Mucosa of descending colon (tissue), 3 donors: ENCODE measurements around the gene RFX2. TPM values are rescaled to one million over a fixed set of nuclear protein-coding genes. Genes with fewer than 3 reads are reported as not detected.

ENCODE experiments used
- ATAC-seq: fragments of 200-7000 bp; cut with Tn5 transposase; one replicate; pipeline ENCODE4 v1.9.1; 2020; ENCODE audit warnings: mild to moderate bottlenecking, moderate library complexity
- DNase-seq, 3 donors: peaks; one replicate each; pipeline ENCODE4 v3.0.0-alpha.2; 2020
- H3K36me3 ChIP-seq: fragments of 200-600 bp; one replicate; pipeline ENCODE4 v1.8.0; 2021; ENCODE audit warnings: low read depth, mild to moderate bottlenecking
- H3K4me1 ChIP-seq: fragments of 200-600 bp; one replicate; pipeline ENCODE4 v1.8.0; 2021; ENCODE audit warnings: low read depth, mild to moderate bottlenecking
- H3K4me3 ChIP-seq: fragments of 200-600 bp; one replicate; pipeline ENCODE4 v1.8.0; 2021; ENCODE audit warnings: mild to moderate bottlenecking
- H3K9me3 ChIP-seq: fragments of 200-600 bp; one replicate; pipeline ENCODE4 v1.8.0; 2021; ENCODE audit warnings: mild to moderate bottlenecking
- intact Hi-C, 2 donors: fragments of 100-400 bp; cut with DNase I in 1 of 2; cut with micrococcal nuclease in 1 of 2; formaldehyde crosslinking; loops; one replicate each; pipeline versions ENCODE4 v1.11.0 to v1.11.1; 2022; cut with DNase I, micrococcal nuclease
- total RNA-seq, 3 donors: library from RNA; stranded (reverse); fragmentation: NEBNext Ultra II Directional in 2 of 3; extraction: Animal tissue kit (Norgen Biotek cat#: 25700) in 2 of 3; gene quantifications; one replicate each; pipeline versions ENCODE4 v1.2.1 to v1.2.4, GENCODE V29; 2021 to 2023
- TF ChIP-seq, protein P1 (sequence below): fragments of 200-600 bp; IDR thresholded peaks from one replicate; pipeline ENCODE4 v1.8.0; 2022; ENCODE audit warnings: antibody characterized with exemption, mild to moderate bottlenecking
- donor health status: DM: no; HTN: no; CAD: no; lungs with moderate emphysema.
- donor health status: DM: no; HTN: no; CAD: no.
- donor health status: DM: no; HTN: yes; CAD: no.

The RFX2 gene
- total RNA-seq, 3 donors from 2014 or later: 5.6 to 14.6 (median 7.2) TPM

DNA sequence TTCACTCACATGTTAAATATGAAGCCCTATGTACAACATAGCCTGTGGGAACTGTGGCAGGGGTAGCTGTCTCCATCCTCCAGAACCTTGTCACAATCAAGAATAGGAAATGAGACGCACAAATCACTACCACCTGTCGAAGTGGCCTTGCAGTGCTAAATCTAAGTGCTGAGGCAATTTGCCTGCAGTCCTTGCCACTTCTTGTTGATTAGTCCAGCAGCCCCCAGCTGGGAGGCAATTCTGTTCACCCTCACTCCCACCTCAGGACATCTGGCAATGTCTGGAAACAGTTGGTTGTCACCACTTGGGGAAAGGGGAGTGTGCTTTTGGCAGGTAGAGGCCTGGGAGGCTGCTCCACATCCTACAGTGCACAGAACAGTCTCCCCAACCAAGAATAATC is 10.7 kb downstream of the RFX2 start:
- ATAC-seq (no peak), DNase-seq (no peak)
- H3K4me1 ChIP-seq: no peaks in the 10 kb centered on the region
- no peak overlapping the region for H3K4me3 ChIP-seq
- H3K36me3 ChIP-seq: no peaks in the 10 kb centered on the region
- intact Hi-C loops: no loop called here
- no peaks in the 10 kb centered on the region for H3K9me3 ChIP-seq
- TF ChIP-seq, protein P1, sequence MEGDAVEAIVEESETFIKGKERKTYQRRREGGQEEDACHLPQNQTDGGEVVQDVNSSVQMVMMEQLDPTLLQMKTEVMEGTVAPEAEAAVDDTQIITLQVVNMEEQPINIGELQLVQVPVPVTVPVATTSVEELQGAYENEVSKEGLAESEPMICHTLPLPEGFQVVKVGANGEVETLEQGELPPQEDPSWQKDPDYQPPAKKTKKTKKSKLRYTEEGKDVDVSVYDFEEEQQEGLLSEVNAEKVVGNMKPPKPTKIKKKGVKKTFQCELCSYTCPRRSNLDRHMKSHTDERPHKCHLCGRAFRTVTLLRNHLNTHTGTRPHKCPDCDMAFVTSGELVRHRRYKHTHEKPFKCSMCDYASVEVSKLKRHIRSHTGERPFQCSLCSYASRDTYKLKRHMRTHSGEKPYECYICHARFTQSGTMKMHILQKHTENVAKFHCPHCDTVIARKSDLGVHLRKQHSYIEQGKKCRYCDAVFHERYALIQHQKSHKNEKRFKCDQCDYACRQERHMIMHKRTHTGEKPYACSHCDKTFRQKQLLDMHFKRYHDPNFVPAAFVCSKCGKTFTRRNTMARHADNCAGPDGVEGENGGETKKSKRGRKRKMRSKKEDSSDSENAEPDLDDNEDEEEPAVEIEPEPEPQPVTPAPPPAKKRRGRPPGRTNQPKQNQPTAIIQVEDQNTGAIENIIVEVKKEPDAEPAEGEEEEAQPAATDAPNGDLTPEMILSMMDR: no peak

DNA sequence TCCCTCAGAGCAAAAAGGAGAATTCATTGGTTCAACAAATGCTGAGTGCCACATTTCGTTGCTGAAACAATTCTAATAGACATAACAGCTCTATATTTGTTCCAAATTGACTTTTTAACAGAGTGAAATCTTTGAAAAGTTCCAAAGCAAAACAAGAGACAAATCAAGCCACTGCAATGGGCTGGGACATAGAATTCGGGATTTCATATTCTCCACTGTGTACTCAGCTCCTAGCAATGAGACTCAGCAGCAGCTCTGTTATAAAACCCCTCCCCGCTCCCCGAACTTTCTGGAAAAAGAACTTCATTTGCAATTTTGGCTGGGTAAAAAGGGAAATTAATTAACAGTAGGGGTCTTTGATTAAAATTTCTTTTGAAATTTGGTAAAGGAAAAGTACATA is 11.3 kb downstream of the RFX2 start:
- intact Hi-C loops: no loop called here
- ATAC-seq: no peak

DNA sequence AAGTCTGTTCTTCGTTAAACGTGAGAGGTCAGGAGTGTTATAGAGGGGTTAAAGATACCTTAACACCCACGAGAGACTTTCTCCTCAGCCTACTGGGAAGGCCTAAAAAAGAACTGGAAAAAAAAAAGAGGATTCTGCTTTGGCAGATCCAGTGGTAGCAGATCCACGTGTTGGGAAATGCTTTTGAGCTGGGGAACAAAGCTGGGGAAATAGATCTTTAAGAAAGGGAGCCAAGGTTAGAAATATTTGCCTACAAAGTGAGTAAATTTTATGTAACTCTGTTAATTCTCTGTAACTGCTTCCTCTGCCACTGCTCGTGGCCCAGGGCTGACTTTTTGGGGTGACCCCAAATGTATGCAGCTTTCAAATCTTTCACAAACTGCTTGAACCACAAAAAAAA is 11.7 kb downstream of the RFX2 start:
- DNase-seq (no peak), ATAC-seq (no peak)
- H3K4me1 ChIP-seq: no peaks in the 10 kb centered on the region
- H3K4me3 ChIP-seq: no peak overlapping the region
- no peaks in the 10 kb centered on the region for H3K9me3 ChIP-seq
- intact Hi-C loops: no loop called here
- TF ChIP-seq, protein P1: no peak
- no peaks in the 10 kb centered on the region for H3K36me3 ChIP-seq

More for the DNA sequence above, 11.3 kb downstream of the RFX2 start:
- no peaks in the 10 kb centered on the region for H3K4me1 ChIP-seq
- H3K4me3 ChIP-seq: no peak overlapping the region
- no peak for DNase-seq
- no peaks in the 10 kb centered on the region for H3K9me3 ChIP-seq
- H3K36me3 ChIP-seq: no peaks in the 10 kb centered on the region
- TF ChIP-seq, protein P1: no peak

DNA sequence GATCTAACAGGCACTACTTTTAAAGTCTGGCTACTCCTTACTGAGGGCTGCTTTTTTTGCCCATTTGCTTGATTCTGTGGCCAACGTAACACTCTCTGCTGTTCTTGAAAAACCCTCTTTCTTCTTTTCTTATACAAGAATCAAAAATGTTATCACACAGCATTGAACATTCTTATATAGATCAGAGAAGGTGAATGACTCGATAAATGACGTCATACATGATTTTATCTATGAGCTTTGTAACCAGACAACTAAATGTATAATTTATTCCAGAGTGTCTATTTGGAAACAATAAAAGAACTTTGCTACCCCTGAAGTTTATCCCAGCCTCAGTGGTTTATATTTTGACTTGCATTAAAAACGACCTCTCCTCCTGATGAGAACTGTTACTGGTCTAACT is 12.4 kb downstream of the RFX2 start:
- peaks cover 4% of the 10 kb centered on the region for H3K4me1 ChIP-seq
- no peak for ATAC-seq
- no peak overlapping the region for H3K4me3 ChIP-seq
- intact Hi-C loops: no loop called here
- H3K36me3 ChIP-seq: no peaks in the 10 kb centered on the region
- TF ChIP-seq, protein P1: no peak
- DNase-seq: no peak
- H3K9me3 ChIP-seq: no peaks in the 10 kb centered on the region

DNA sequence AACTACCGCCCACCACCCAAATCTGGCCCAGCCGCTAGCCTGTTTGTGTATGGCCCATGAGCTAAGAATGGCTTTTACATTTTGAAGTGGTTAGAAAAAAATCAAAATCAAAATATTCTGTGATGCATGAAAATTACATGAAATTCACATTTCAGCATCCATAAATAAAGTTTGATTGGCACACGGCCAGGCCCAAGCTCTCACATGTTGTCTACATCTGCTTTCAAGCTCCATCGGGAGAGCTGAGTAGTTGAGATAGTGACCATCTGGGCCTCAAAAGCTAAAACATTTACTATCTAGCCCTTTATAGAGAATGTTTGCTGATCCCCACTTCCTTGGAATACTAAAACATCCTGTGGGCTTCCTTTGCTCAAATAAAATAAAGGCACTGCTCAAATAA is 14.5 kb downstream of the RFX2 start:
- DNase-seq (no peak), ATAC-seq (no peak)
- peaks cover 15% of the 10 kb centered on the region for H3K4me1 ChIP-seq

More for the DNA sequence above, 14.5 kb downstream of the RFX2 start:
- H3K9me3 ChIP-seq: no peaks in the 10 kb centered on the region
- H3K36me3 ChIP-seq: no peaks in the 10 kb centered on the region
- H3K4me3 ChIP-seq: no peak overlapping the region
- intact Hi-C loops: no loop called here
- TF ChIP-seq, protein P1: no peak
